T47D (cell line): ENCODE data around the gene C11orf97.
"Not testable (repeated sequence)": the region's sequence is repeated elsewhere in the genome, so short reads cannot be mapped to it uniquely, and the experiment has no call there.

Source experiments
- DNase-seq, 2 experiments: peaks; one replicate each; pipeline versions ENCODE4 v3.0.0 to v3.0.0-alpha.2; 2011 to 2012; ENCODE audit warnings: low read depth in 1 of 2, low spot score in 1 of 2
- JUND ChIP-seq: IDR thresholded peaks from 2 replicates; pipeline ENCODE4 v1.6.1; 2012; ENCODE audit warnings: low read depth
- in situ Hi-C: cut with HindIII; loops from 2 replicates; pipeline ENCODE4 v1.10.0; 2016; ENCODE audit warnings: low sequenced_read_pairs, low pct_unique_long_range_greater_than_20kb

C11orf97 gene

DNA sequence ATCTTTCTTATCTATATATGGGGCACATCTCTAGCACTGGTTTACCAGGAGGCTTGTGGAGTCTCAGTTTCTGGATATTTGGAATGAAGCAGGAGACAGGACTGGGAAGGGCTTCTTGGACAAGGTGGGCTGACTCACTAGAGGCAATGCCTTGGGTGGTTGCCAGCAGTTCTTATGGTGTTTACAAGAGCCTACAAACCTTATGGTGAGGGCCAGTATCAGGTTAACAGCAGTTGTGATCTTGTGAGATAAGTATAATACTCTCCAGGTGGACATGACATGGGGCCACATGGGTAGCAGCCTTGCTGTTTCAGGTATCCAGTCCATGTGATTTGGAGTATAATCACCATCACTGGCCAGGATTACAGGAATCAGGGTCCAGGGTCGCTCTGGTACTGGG, 41.7 kb downstream of the C11orf97 start:
- TF ChIP-seq JUND, result no peak
- DNase-seq, result no peak

DNA sequence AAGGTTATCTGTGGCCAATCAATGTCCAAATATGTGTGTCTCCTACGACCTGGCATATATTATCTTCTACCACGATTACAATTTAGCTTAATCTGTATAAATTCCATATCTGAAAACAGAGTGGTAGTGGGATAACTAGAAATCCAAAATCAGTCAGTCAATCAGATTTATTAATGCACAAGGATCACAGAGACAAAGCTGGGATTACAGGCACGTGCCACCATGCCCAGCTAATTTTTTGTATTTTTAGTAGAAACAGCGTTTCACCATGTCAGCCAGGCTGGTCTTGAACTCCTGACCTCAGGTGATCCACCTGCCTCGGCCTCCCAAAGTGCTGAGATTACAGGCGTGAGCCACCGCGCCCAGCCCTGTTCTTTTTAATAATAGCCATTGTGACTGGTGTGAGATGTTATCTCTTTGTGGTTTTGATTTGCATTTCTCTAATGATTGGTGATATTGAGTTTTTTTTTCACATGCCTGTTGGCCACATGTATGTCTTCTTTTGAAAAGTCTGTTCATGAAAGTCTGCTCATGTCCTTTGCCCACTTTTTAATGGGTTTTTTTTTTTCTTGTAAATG, 43.6 kb downstream of the C11orf97 start:
- DNase-seq, in situ Hi-C loops: not testable (repeated sequence)

More for the DNA sequence above, 41.7 kb downstream of the C11orf97 start:
- in situ Hi-C loops, result no loop called here

DNA sequence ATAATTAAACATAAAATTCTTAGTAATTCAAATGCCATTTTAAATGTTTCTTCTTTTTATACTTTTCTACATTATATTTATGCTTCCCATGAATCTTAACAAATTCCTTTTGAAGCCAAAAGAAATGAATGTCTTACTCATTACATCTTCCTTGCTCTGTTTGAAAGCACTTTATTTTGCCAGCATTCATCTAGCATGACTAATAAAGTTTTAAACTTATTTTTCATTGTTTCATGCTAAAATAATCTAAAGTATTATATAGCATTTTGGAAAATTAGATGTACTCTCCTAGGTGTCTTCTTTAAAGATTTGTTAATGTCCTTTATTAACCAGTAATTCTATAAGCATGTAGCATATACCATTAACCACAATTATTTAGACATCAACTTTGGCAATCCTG, 45.2 kb downstream of the C11orf97 start:
- TF ChIP-seq JUND, result no peak
- DNase-seq, result no peak
- in situ Hi-C loops, result no loop called here

DNA sequence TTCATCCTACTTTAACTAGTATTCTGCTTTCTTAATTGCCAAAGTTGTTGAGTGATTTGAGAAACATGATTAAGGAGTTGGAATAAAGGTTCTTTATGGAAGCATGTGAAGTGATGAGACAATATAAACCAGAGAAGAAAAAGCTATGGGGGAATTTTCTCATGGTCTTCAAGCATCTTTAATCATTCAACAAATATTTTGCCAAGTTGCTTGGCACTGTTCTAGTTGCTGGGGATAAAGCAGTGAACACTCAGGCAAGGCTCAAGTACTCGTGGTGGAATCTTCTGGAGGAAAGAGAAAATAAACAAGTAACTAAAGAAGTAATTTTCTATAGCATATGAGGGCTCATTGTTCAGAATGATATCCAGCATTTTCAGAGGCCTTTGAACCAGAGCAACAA, 45.7 kb downstream of the C11orf97 start:
- no peak for TF ChIP-seq JUND
- no peak for DNase-seq
- in situ Hi-C loops, result no loop called here

GRCh38 chr11:94558468-94558867, 46.2 kb downstream of the C11orf97 start:
- no peak for DNase-seq
- in situ Hi-C loops, result no loop called here
- no peak for TF ChIP-seq JUND

- in situ Hi-C loops, result no loop called here
- no peak for TF ChIP-seq JUND
- no peak for DNase-seq
Observed at GRCh38 chr11:94558932-94559331, 46.7 kb downstream of the C11orf97 start.

GRCh38 chr11:94559361-94559760, 47.1 kb downstream of the C11orf97 start:
- TF ChIP-seq JUND, result no peak
- DNase-seq, result no peak
- in situ Hi-C loops, result no loop called here

GRCh38 chr11:94560834-94561233, 48.6 kb downstream of the C11orf97 start:
- in situ Hi-C loops, result no loop called here
- no peak for DNase-seq
- no peak for TF ChIP-seq JUND

GRCh38 chr11:94563176-94563847, 51.1 kb downstream of the C11orf97 start:
- in situ Hi-C loops, result no loop called here
- no peak for TF ChIP-seq JUND
- DNase-seq, result peak; percentile 45 to 48

DNA sequence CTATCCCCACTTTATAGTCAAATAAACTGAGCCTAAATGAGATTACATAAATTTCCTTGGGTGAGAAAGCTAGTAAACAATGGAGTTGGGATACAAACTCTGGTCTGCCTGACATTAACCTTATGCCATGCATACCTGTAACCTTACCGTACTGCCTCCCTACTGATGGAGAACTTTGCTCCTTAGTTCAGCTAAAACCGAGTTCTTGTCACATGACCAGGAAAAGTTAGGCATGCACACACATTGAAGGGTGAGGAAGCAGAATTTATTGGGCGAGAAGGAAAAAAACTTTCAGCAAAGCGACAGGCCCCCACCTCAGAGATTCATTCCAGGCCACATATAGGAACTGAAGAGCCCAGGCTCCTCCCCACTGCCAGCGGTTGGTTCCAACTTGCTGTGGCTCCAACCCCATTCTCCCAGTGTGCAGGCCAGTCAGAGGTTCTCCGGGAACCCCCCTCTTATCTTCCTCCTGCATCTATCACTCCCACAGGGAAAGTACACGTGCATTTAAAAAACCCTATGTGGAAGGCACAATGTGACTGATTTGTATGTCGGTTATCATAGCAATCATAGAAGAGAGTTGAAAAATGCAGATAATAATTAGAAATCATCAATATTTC, 51.7 kb downstream of the C11orf97 start:
- TF ChIP-seq JUND, result no peak
- in situ Hi-C loops, result no loop called here
- no peak for DNase-seq

DNA sequence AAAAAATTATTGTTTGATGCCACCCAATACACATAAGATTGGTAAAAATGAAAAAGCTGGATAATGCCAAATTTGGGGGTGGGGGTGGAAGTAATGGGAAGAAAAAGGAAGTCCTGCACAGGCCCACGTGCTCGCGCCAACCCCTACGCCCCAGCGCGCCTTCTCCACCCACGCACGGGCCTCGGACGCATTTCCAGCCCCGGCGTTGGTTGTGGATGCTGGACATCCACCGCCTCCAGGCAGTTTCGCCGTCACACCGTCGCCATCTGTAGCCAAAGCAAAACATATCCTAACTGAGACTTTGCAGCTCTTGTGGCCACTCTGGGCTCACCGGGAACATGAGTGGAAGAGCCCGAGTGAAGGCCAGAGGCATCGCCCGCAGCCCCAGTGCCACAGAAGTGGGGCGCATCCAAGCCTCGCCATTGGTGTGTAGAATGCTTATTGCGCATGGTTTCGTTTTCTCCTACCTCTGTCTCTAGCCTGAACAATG, 55.0 kb downstream of the C11orf97 start, which contains the start of gene PIWIL4:
Gene PIWIL4, plus strand, starts transcription at position 188 of the 490 bp plus-strand sequence. Its CDS starts 151 bp downstream, at position 339.
- no peak for TF ChIP-seq JUND
- no peak for DNase-seq
- in situ Hi-C loops, result no loop called here

GRCh38 chr11:94568200-94568599, 55.9 kb downstream of the C11orf97 start:
- TF ChIP-seq JUND, result no peak
- in situ Hi-C loops, result no loop called here
- no peak for DNase-seq

DNA sequence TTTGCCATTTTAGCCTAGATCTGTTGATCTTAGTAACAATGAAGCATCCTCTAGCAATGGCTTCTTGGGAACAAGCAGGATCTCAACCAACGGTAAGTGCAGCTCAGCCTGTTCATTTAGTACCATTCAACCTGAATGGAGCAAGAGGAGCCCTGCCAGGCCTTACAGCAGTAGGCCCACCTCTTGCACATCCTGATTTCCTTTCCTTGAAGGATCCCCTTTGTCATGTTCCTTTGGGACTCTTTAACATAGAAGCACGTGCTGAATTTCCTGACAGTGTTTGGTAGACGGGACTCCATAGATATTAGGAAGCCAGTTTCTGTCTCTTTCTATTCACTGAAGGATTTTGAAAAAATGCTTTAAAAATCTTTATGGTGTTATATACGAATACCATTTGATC, 56.5 kb downstream of the C11orf97 start:
- no peak for TF ChIP-seq JUND
- in situ Hi-C loops, result no loop called here
- DNase-seq, result no peak

DNA sequence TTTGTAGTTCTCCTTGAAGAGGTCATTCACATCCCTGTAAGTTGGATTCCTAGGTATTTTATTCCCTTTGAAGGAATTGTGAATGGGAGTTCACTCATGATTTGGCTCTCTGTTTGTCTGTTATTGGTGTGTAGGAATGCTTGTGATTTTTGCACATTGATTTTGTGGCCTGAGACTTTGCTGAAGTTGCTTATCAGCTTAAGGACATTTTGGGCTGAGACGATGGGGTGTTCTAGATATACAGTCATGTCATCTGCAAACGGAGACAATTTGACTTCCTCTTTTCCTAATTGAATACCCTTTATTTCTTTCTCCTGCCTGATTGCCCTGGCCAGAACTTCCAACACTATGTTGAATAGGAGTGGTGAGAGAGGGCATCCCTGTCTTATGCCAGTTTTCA, 60.7 kb downstream of the C11orf97 start:
- DNase-seq, result not testable (repeated sequence)

More for the DNA sequence above, 60.7 kb downstream of the C11orf97 start:
- in situ Hi-C loops, result not testable (repeated sequence)
